Astrocyte of the cerebellum (primary cell): ENCODE results near the gene SDR39U1.
A peak's percentile ranks its signal among the peaks of the same experiment; 100 is the strongest.

ENCODE experiments used
- DNase-seq: peaks from one replicate; pipeline ENCODE4 v3.0.0-alpha.2; 2011; ENCODE audit warnings: low read depth
- H3K4me3 ChIP-seq: 2 replicates; pipeline ENCODE4 v1.5.1; 2011; ENCODE audit warnings: mild to moderate bottlenecking, low read depth, low read length, moderate library complexity
- CTCF ChIP-seq: IDR thresholded peaks from 2 replicates; pipeline ENCODE4 v1.5.1; 2012; ENCODE audit warnings: low read length, low read depth, moderate library complexity, mild to moderate bottlenecking; ENCODE audit errors: missing control alignments
- in situ Hi-C: cut with HindIII; loops from 2 replicates; pipeline ENCODE4 v1.10.0; 2017; ENCODE audit warnings: low sequenced_read_pairs

The SDR39U1 gene

DNA sequence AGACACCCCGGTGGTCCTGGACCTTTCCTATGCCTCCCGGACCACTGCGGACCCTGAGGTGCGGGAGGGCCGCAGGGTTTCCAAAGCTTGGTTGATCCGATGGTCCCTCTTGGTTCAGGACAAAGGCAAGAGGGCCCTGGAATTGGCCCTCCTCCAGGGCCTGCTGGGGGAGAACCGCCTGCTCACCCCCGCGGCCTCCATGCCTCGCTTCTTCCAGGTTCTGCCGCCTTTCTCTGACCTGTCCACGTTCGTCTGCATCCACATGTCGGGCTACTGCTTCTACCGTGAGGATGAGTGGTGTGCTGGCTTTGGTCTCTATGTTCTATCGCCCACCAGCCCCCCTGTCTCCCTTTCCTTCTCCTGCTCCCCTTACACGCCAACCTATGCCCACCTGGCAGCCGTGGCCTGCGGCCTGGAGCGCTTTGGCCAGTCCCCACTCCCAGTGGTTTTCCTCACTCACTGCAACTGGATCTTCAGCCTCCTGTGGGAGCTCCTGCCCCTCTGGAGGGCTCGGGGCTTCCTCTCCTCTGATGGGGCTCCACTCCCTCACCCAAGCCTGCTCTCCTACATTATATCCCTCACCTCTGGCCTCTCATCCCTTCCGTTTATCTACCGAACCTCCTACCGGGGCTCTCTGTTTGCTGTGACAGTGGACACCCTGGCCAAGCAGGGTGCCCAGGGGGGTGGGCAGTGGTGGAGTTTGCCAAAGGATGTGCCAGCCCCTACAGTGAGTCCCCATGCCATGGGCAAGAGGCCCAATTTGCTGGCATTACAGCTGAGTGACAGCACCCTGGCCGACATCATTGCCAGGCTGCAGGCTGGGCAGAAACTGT lies 26.9 kb downstream of the SDR39U1 start:
- in situ Hi-C loops, result loop anchor here (5.0 kb wide), 1 partner anchor 48 kb away; the partner anchor contains the start of gene NFATC4

GRCh38 chr14:24414732-24415420 lies 27.7 kb downstream of the SDR39U1 start:
- no peak for DNase-seq
- in situ Hi-C loops, result loop anchor here (5.0 kb wide), 1 partner anchor 48 kb away; the partner anchor contains the start of gene NFATC4
- no peak for TF ChIP-seq CTCF
- H3K4me3 ChIP-seq, result no peak overlapping the region

More for the DNA sequence above, 26.9 kb downstream of the SDR39U1 start:
- no peak for TF ChIP-seq CTCF
- DNase-seq, result no peak
- no peak overlapping the region for H3K4me3 ChIP-seq

GRCh38 chr14:24414077-24414476 lies 28.5 kb downstream of the SDR39U1 start:
- no peak overlapping the region for H3K4me3 ChIP-seq
- no peak for DNase-seq
- TF ChIP-seq CTCF, result no peak
- in situ Hi-C loops, result no loop called here

GRCh38 chr14:24411443-24412389 lies 30.9 kb downstream of the SDR39U1 start:
- in situ Hi-C loops, result no loop called here
- TF ChIP-seq CTCF, result peak; percentile 82
- no peak overlapping the region for H3K4me3 ChIP-seq
- peak; percentile 35 for DNase-seq

DNA sequence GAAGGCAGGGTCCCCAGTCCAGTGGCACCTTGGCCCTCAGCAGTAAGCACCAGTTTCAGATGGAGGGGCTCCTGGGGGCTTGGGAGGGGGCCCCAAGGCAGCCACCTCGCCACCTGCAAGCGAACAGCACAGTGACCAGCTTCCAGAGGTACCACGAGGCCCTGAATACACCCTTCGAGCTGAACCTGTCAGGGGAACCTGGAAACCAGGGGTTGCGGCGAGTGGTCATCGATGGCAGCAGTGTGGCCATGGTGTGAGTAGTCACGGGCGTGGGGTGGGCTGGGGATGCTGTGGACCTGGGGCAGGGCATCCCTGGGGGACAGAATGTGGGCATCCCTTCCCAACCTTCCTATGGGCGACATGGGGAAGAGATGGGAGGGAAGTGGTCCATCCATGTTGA lies 32.6 kb downstream of the SDR39U1 start:
- no peak for TF ChIP-seq CTCF
- no peak for DNase-seq
- no peak overlapping the region for H3K4me3 ChIP-seq
- in situ Hi-C loops, result no loop called here

- no peak overlapping the region for H3K4me3 ChIP-seq
- no peak for DNase-seq
- in situ Hi-C loops, result no loop called here
- TF ChIP-seq CTCF, result no peak
These were observed 33.4 kb downstream of the SDR39U1 start for GRCh38 chr14:24409192-24409591.
